Measurements from ENCODE around the gene RASL10A. TPM values are rescaled to one million over a fixed set of nuclear protein-coding genes. Genes with fewer than 3 reads are reported as not detected.

RASL10A gene
- total RNA-seq, 1 experiment from 2014 or later = 4.3 TPM

DNA sequence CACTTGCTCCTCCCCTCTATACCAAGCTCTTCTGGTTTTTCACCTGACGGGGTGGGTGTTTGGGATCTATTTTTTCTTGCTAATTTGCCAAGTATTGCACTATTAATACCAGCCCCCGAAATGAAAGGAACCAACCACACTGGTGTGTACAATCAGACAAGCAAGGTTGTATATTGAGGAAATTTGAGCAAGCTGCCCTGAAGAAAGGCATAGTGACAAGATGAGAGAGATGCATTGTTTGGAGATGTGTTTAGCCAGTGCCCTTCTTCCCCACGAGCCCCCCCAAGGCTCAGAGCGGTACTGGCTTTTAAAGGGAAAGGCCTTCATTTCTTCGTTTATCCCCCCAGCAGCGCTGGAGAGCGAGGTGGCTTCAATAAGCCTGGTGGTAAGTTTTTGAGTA, 24.3 kb downstream of the RASL10A start:
- Histone ChIP-seq H3K4me1 (no peaks in the 10 kb centered on the region), H3K36me3 (peaks cover 99% of the 10 kb centered on the region), H3K4me3 (no peak overlapping the region), H3K27ac (no peak overlapping the region), H3K27me3 (no peaks in the 10 kb centered on the region), H3K9me3 (replicated peaks) (no peaks in the 10 kb centered on the region)
- DNase-seq = no peak

DNA sequence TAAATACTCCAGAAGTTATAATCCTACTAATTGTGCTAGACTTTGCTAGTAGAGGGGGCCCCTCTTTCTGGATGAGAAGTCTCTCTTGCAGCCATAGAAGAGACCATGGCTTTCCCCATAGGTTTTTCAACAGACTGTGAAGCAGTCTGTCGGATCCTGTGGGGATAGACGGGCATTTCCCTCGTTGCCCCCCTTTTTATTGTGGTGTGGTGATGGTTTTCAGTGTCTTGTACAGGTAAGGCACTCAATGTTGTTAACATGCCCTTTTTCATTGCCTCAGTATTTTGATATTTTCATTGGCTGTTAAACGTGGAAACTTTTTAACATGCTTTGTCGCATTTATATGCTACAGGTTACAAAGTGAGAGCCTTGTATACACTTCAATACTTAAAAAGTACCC, 25.4 kb downstream of the RASL10A start:
- Histone ChIP-seq H3K9me3 (replicated peaks) (no peaks in the 10 kb centered on the region), H3K27me3 (no peaks in the 10 kb centered on the region), H3K27ac (no peak overlapping the region), H3K36me3 (peaks cover 99% of the 10 kb centered on the region), H3K4me1 (no peaks in the 10 kb centered on the region), H3K4me3 (no peak overlapping the region)
- DNase-seq = no peak

DNA sequence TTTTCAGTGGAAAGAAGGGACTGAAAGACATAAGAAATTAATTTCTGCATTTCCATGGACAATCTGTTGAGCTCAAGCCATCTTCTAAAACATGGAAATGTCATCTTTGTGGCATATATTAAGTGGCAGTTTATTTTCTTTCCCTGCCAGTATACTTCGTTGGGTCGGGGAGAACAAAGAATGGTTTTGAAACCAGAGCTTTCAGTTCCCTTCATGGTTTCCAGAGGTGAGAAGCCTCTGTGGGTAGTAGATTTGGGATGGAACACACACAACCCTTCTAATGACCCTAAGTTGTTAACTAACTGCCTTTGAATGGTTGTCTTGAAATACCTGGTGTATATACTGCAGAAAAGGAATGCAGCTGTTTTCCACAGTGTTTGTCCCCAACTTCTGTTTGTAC, 26.7 kb downstream of the RASL10A start:
- Histone ChIP-seq H3K4me3 (no peak overlapping the region), H3K9me3 (replicated peaks) (no peaks in the 10 kb centered on the region), H3K27ac (no peak overlapping the region), H3K4me1 (no peaks in the 10 kb centered on the region), H3K36me3 (peaks cover 97% of the 10 kb centered on the region), H3K27me3 (no peaks in the 10 kb centered on the region)
- no peak for DNase-seq

DNA sequence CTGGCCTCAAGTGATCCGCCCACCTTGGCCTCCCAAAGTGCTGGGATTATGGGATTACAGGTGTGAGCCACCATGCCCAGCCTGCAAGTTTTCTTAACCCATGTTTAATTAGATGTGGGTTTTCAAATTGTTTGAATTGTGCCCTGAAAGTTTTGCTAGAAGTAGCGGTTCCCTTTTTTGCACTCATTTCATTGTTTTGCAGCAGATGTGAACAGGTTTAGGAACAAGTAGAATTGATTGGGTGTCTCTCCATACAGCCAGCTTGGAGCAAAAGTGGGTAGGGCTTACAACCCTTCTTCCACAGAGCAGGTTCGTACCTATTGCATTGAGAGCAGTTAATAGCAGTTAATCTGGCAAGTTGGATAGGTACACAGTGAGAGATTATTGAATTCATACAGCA, 31.3 kb downstream of the RASL10A start:
- Histone ChIP-seq H3K27me3 (no peaks in the 10 kb centered on the region), H3K4me1 (no peaks in the 10 kb centered on the region), H3K4me3 (no peak overlapping the region), H3K36me3 (peaks cover 88% of the 10 kb centered on the region), H3K9me3 (replicated peaks) (no peaks in the 10 kb centered on the region), H3K27ac (no peak overlapping the region)
- no peak for DNase-seq

DNA sequence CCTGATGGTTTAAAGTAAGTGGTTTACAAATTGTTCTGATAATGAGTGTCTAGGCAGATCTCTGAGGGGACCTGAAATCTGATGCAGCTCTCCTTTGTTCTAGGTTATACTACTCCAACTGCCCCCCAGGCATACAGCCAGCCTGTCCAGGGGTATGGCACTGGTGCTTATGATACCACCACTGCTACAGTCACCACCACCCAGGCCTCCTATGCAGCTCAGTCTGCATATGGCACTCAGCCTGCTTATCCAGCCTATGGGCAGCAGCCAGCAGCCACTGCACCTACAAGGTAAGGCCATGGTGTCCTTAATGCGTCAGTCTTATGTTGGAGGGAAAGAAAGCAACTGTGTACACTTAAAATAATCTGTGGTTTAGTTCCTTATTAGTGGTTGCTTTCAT, 37.6 kb downstream of the RASL10A start:
- no peaks in the 10 kb centered on the region for H3K27me3 ChIP-seq
- H3K4me1 ChIP-seq = no peaks in the 10 kb centered on the region

DNA sequence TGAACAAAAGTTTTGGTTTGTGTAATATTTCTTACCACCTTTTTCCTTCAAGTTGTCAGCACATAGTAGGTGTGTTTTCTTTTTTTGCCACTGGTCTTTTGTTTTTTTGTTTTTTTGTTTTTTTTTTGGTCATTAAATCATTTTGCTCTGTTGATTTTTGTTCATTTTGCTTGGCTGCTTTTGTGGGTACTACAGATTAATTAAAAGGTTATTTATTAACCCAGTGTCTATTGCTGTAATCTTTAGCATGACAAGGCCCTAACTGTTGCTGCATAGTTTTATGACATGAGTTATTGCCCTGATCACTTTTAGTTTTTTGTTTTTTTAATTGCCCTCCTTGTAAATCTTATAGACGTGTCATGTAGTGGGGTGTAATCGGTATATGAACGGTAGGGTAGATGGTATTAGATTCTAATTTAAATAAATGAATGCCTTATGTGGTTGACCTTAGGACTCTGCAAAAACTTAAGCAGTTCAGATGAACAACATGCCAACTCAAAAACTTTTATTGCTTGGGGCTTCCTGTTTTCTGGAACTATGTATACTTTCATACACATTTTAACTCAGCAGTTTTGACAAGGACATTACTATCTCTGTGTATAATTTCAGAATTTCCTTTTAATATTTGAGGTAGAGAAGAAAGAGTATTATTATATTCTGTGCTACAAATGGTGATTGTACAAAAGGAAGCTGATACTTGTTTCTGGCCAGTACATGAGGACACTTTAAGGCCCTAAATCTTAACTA, 39.5 kb downstream of the RASL10A start:
- Histone ChIP-seq H3K4me1 (0 out of 2 replicates have a peak, but pooled peaks cover 3% of the 10 kb centered on the region), H3K27ac (no peak overlapping the region), H3K4me3 (no peak overlapping the region), H3K9me3 (replicated peaks) (no peaks in the 10 kb centered on the region), H3K27me3 (no peaks in the 10 kb centered on the region), H3K36me3 (peaks cover 95% of the 10 kb centered on the region)
- DNase-seq = no peak

More for the DNA sequence above, 37.6 kb downstream of the RASL10A start:
- Histone ChIP-seq H3K27ac (no peak overlapping the region), H3K9me3 (replicated peaks) (no peaks in the 10 kb centered on the region), H3K36me3 (peaks cover 89% of the 10 kb centered on the region), H3K4me3 (no peak overlapping the region)
- no peak for DNase-seq

DNA sequence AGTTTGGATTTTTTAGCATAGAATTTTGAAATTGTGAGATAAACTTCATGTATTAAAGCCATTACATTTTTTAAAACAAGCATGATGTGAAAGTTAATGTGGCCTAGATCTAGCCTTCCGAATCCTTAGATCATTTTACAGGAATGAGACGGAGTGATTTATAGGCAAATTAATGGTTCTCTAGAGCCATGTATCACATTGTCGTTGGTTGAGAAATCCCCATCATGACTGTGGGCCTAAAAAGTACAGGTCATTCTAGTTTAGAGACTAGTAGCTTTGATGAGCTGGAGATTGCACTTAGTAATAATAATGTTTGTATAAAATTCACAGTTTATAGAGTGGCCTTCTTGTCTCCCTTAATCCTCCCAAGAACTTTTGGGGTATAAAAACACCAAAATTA, 40.3 kb downstream of the RASL10A start:
- Histone ChIP-seq H3K27me3 (no peaks in the 10 kb centered on the region), H3K36me3 (peaks cover 99% of the 10 kb centered on the region), H3K4me1 (peaks cover 11% of the 10 kb centered on the region), H3K9me3 (replicated peaks) (no peaks in the 10 kb centered on the region), H3K27ac (no peak overlapping the region), H3K4me3 (no peak overlapping the region)
- DNase-seq = no peak

DNA sequence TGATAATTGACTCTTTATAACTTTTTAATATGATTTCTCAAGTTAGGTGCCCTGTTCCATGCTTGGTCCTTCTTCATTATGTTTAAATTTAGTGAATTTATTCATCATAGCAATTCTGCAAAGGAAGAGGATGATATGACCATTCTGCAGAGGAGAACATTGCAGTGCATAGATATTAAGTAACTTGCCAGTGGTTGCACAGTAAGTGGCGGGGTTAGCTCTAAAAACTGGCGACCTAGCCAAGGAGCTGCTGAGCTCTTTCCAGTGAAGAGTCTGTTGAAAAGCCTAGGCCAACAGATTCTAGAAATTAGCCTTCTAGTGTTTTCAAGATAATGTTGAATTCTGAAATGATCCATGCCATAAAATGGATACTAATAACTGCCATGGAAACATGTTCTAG, 42.9 kb downstream of the RASL10A start:
- Histone ChIP-seq H3K9me3 (replicated peaks) (no peaks in the 10 kb centered on the region), H3K27ac (no peak overlapping the region), H3K4me1 (peaks cover 14% of the 10 kb centered on the region), H3K36me3 (peaks cover 90% of the 10 kb centered on the region), H3K27me3 (no peaks in the 10 kb centered on the region), H3K4me3 (no peak overlapping the region)
- no peak for DNase-seq

DNA sequence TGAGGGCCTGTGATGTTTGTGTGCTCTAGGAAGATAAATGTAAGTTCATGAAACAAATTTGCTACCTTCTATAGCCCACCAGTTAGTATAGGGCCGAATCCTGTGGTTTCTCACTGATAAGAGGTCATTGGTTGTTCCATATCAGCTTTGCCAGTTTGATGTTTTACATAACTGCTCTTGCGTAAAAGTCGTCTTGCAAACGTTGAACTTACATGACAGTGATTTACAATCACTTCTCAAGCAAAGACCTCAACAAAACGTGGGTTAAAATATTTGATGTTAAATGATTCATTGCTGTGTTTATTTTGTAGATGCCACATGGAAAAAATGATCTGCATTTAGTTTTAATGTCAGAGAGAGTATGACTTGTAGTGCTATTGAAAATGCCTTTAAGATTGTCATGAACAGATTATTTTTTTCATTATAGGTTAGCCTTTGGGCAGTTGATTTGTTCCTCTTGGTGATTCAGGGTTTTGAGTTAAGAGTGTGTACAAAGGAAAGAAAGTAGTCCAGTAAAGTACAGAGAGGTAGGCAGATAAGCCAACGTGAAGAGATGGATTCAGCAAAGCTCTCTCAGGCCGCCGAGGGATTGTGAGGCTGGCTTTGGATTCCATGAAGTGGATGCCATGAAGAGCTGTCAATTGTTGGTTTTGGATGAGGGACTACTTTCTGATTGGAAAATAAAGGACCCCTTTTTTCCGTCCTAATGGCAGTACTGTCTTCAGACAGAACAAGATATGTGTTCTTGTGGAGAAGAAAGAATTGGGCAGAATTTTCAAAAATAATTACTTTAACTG, 44.8 kb downstream of the RASL10A start:
- Histone ChIP-seq H3K27me3 (no peaks in the 10 kb centered on the region), H3K27ac (no peak overlapping the region), H3K4me3 (peak overlapping the region; percentile 86), H3K36me3 (peaks cover 73% of the 10 kb centered on the region), H3K9me3 (replicated peaks) (no peaks in the 10 kb centered on the region), H3K4me1 (peaks cover 17% of the 10 kb centered on the region)
- no peak for DNase-seq

DNA sequence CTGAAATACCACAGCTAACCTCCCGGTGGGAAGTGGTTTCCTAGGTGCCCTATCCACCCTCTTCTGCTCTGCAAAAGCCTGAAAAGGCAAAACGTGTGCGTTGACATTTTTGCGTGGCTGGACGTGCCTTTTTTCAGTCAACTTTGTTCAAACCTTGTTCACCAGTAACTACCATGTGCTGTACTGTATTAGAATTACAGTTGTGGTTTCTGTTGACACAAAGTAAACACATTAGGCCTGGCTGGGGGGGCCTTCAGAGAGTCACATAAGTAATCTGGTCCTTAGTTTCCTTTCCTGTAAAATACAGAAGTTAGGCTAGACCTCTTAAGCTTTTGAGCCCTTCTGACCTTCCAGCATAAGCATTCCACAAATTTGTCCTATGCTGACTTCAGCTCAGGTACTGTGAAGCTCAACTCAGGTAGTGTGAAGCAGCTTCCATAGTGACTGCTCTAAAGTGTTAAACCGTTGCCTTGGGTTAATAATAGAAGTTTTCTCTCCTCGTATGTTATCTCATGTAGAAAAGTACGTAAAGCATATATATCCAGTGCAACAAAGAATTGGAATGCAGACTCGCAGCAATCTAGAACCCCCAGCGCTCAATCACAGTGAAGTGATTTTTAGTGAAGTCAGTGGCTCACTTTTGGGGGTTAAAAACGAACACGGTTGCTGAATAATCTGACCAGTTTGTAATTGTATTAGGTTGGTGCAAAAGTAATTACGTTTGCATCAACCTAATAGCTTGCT, 45.6 kb downstream of the RASL10A start:
- Histone ChIP-seq H3K27me3 (no peaks in the 10 kb centered on the region), H3K4me1 (peaks cover 17% of the 10 kb centered on the region), H3K36me3 (peaks cover 71% of the 10 kb centered on the region), H3K4me3 (peak overlapping the region; percentile 86), H3K9me3 (replicated peaks) (no peaks in the 10 kb centered on the region), H3K27ac (no peak overlapping the region)
- DNase-seq = peak in 1 of 2 experiments; percentile 28

DNA sequence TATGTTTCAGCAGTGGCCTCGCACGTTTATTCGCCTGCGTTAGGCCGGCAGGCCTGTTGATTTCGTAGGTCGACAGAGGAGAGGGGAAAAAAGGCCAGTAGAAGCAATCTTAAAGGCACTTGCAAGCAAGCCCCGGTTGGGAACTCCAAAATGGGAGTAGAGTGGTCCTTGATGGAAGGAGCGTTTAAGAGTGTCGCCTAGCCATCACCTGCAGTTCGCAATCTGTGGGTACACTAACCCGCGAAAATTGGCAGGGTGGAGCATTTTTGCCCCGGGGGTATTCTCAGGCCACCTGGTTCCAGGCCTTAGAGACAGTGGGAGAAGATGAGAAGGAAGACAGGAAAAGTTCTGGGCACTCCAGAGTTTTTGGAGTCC, 46.3 kb downstream of the RASL10A start:
- Histone ChIP-seq H3K4me3 (peak overlapping the region; percentile 86), H3K4me1 (peaks cover 17% of the 10 kb centered on the region), H3K36me3 (peaks cover 65% of the 10 kb centered on the region), H3K9me3 (replicated peaks) (no peaks in the 10 kb centered on the region), H3K27me3 (no peaks in the 10 kb centered on the region), H3K27ac (peak overlapping the region; percentile 100)
- DNase-seq = no peak

DNA sequence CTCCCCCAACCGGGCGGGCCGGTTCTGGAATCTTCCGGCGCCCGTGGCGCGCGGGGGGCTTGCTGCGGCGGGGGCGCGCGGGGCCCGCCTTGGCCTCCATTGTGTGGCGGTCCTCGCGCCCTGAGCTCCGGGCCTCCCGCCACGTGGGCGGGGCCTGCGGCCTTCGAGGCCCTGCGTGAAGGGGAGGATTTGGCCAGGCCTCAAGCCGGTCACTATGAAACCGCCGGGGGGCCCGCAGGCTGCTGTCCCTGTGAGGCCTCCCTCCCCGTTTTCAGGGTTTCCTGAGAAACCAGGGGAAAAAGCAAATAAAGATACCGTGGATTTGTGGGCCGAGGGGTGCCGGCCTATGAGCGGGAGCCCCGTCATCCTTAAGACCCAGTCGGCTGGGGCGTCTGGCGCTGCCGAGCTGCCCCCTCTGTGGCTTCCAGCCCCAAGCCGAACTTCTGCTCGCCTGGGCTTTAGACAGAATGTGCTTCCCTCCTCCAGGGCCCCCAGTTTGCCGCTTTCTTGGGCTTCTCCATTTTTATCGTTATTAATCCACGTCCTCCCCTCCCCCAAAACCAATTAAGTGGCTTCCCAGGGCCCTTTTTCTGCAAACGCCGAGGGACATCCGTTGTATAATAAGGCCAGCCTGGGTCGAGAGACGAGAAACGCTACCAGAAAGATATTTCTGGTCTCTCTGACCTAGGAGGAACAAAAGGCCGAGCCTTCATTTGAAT, 46.8 kb downstream of the RASL10A start:
- H3K36me3 ChIP-seq = peaks cover 60% of the 10 kb centered on the region
- peak overlapping the region; percentile 86 for H3K4me3 ChIP-seq
- H3K27me3 ChIP-seq = no peaks in the 10 kb centered on the region
- peak; percentile 64 to 69 for DNase-seq
- H3K4me1 ChIP-seq = peaks cover 17% of the 10 kb centered on the region
- no peaks in the 10 kb centered on the region for H3K9me3 ChIP-seq (replicated peaks)
- H3K27ac ChIP-seq = peak overlapping the region; percentile 100

DNA sequence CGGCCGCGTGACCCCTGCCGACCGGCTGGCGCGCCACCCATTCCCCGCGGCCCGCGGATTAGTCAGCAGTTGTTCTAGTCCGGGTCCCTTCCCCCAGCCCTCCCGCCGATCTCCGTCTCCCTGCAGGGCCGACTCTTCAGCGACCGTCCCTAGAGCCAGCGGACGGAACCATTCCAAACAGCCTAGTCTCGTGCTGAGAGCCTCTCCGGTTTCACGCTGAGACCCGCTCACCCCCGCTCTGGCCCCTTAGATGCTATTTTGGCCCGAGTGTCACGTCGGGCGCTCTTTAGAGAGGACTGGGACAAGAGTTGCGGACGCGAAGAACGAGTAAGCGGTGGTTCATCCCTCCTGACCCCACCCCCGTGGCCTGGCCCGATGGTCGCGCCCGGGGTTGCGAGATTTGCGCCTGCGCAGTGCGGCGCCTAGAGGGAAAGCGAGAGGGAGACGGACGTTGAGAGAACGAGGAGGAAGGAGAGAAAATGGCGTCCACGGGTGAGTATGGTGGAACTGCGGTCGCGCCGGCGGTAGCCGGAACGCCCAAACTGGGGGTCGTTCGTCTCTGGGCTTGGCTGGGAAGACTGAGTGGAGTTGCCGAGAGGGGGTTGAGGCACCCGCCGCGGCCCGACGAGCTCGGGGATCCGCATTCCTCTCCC, 47.5 kb downstream of the RASL10A start, which contains the start of the genes EWSR1 and RHBDD3:
TSS of gene EWSR1 (plus strand) at position 411 of the 653 bp plus-strand sequence. CDS start at position 480, 69 bp downstream.
TSS of gene RHBDD3 (minus strand) at position 124 of the 653 bp plus-strand sequence. CDS start 2,355 bp downstream, outside the sequence.
- peak within 1 kb of the TSS; percentile 86 for H3K4me3 ChIP-seq
- peak within 1 kb of the TSS; percentile 100 for H3K27ac ChIP-seq
- no peaks in the 10 kb centered on the region for H3K27me3 ChIP-seq
- peaks cover 53% of the 10 kb centered on the region for H3K36me3 ChIP-seq
- peak; percentile 97 to 98 for DNase-seq
- H3K9me3 ChIP-seq (replicated peaks) = no peaks in the 10 kb centered on the region
- peaks cover 17% of the 10 kb centered on the region for H3K4me1 ChIP-seq

DNA sequence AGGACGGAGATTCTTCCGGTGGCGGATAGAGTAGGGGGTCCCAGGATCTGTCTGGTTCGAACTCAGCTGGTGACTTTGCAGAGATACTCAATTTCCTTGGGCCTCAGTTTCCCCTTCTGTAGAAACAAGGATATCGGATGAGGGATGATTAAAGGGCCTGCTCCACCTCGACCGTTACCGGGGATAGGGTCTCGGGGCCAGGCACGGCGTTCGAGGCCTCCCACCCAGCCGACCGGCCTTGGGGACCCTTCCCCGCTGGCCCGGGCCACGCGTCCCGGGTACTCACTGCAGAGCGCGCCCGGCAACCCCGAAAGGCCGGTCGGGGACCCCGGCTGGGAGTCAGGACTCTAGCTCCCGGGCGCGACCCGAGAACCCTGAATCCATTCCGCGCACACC, 48.0 kb downstream of the RASL10A start:
- Histone ChIP-seq H3K4me1 (peaks cover 17% of the 10 kb centered on the region), H3K27ac (peak overlapping the region; percentile 100), H3K27me3 (no peaks in the 10 kb centered on the region), H3K36me3 (peaks cover 48% of the 10 kb centered on the region), H3K9me3 (replicated peaks) (no peaks in the 10 kb centered on the region), H3K4me3 (peak overlapping the region; percentile 86)
- no peak for DNase-seq

Measured in SJCRH30 (cell line).